GM19452 (cell line): ENCODE data around the gene NFYC.
"Not testable (repeated sequence)": the region's sequence is repeated elsewhere in the genome, so short reads cannot be mapped to it uniquely, and the experiment has no call there.

ENCODE experiments used
- ATAC-seq: cut with Tn5 transposase; IDR thresholded peaks from one replicate; pipeline ENCODE4 v1.9.1; 2021; ENCODE audit not compliant: unreplicated experiment

NFYC gene

DNA sequence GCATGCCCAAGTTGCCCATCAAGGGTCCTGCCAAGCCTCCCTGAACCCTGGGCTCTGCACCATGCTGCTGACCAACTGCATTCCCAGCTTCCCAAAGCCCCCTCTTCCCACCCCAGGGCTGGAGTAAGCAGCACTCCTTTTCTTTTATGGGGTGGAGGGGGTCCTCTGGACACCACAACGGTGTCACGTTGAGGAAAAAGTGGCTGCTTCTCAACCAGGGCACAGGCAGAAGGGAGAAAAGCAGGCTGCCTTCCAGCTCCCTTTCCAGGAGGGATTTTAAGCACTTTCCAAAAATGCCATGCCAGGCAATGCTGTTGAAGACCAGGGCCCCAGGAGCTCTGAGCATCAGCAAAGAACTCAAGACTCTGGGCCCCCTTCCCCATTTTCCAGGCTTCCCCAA lies 26.7 kb upstream of the NFYC start:
- ATAC-seq: no peak

DNA sequence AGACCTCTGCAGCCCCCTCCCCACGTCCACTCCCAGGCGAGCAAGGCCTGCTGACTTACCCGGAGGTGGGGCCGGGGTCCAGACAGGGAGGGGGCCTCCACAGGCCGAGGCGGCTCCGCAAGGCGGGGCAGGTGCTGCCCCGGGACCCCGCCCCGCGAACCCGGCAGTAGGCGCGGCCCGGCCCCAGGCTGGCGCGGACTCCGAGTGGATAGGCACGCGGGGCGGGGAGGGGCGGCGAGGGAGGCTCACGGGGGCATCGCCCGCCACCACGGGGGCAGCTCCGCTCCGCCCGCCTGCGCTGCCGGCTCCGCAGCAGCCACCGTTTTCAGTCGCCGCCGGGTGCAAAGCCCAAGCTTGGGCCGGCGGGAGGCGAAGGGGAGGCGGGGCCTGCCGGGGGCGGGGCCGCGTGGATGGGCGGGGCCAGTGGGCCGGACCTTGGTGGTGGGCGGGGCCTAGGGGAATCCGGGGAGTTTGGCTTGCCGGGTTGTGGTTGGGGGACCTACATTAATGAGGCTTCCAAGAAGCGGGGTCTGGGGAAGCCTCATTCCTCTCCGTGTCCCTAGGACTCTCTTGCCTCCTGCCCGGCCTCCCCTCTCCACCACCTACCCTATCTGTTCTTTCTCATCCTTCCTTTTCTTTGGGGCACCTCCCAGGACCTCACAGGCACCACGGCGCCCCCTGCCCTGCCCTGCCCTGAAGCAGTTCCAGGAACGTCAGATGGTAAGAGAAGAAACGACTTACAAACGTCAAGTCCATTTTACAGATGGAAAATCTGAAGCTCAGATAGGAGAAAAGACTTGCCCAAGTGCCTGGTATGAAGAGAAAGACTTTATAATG lies 26.0 kb upstream of the NFYC start, which contains the start of gene RIMS3:
TSS of gene RIMS3 (minus strand) at position 348 of the 837 bp plus-strand sequence. CDS start 23,757 bp downstream, outside the sequence.
- peak; percentile 68 for ATAC-seq

DNA sequence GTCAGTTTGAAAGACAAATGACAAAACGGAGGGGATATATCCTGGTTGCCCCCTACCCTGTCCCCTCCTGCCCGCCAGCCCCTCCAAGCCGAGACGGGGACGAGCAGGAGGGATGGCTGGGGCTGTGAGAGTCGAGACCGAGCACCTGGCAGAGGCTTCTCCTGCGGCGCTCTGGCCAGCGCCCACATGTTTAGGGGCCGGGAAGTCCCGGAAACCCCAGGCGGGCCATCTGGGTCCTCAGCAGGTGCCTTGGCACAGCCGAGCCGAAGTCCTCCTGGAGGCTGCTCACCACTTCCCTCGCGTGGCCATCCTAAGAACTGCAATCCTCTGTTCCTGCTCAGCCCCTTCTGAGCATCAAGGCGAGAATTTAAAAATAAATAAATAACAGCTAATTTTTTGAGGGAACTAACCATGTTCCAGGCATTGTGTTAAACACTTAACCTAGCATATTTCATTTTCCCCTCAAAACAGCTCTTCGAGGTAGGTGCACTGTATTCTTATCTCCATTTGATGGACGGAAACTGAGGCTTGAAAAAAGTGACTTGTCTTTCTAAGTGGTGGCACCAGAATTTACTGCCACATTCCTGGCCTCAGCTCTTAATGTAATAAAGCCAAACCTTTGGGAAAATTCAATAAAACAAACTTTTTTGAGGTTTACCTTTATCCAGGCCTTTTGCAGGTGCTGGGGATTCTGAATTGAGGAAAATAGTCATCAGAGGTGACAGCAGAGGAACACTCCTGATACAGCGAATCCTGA lies 22.6 kb upstream of the NFYC start:
- ATAC-seq: no peak

DNA sequence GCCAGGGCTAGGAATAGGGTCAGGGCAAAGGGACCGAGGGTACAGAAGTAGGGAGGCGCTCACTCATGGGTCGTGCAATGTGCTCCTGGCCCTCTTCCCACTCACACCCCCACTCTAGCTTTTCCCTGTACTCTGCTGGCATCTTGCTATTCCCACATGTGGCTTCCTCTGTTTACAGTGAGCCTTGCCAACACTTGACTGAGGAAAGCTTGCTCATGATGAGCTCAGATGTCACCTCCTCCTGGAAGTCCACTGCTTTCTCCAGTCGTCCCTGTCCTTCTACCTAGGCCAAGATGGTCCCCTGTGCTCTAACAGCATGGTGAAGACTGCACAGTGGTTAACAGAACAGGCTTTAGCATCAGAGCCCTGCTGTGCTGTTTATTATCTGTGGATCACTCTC lies 18.1 kb upstream of the NFYC start:
- no peak for ATAC-seq

DNA sequence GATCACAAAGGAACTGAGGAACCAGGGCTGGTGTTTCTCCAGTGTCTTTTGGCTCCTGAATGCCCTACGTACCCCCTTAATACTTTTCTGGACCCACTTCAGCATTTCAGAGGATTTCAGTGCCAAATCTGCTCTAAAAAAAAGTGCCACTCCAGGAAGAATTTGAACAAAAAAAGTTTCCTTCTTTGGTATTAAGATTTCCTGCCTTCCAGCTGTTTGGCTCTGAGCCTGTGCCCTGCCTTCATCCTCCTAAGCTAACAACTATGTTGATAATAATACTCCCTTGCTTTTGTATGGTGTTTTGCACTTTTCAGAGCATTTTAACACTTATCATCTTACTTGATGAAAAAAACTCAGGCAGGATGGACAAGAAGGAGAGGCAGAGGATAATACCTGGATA lies 15.0 kb upstream of the NFYC start:
- ATAC-seq: no peak

DNA sequence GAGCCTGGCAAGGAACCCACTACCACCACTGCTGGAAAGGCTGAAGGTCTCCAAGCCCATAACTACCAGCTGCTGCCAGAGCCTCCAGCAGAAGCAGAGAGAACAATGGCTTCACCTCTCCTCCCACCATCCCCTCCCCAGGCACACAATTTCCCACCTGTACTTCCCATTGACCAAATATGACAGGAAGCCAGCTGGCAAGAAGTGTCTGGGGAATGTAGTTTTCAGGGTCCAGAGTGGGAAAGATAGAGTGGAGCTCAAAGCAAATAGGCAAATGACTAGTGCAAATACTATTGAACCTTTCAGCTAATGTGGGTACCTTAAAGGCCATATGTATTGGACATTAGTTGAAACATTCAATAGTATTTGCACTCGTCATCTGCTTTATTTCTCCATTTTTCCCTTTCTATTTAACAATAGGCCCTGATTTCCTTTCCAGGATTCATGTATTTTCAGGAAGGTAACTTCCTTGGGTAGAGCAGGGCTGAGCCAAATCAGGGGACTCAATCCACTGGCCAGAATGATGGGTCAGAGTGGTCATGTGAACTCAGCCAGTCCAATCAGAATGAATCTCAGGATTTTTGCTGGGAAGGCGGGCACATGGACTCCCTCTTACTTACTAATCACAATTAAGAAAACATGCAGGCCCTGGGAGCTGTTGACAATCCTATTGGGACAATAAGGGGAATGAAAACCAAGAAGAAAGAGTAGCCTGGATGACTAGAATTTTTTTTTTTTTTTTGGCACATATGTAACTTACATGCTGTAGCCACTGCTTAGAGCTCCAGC lies 12.1 kb upstream of the NFYC start:
- ATAC-seq: no peak

DNA sequence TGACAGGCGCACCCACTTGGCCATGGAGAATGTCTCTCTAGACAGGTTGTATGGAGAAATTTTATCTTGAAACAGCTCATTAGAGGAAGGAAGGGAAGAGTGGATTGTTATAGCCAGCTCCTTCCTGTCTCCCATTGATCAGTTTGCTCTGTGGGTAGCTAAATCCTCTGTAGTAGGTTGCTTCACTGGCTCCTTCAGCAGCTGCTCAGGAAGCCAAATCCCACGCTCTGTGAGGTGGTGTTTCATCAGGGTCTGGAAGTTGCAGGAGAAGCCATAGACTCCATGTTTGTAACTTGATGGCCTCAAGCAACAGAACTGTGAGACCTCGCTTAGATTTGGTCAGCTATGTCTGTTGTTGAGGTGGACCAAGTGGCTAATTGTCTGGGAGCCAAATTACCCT lies 6.8 kb upstream of the NFYC start:
- ATAC-seq: no peak

- no peak for ATAC-seq
Observed at GRCh38 chr1:40687059-40687458, 4.4 kb upstream of the NFYC start.

- no peak for ATAC-seq
Observed at GRCh38 chr1:40687661-40688060, 3.8 kb upstream of the NFYC start.

GRCh38 chr1:40689737-40690136 lies 1.8 kb upstream of the NFYC start:
- ATAC-seq: no peak

DNA sequence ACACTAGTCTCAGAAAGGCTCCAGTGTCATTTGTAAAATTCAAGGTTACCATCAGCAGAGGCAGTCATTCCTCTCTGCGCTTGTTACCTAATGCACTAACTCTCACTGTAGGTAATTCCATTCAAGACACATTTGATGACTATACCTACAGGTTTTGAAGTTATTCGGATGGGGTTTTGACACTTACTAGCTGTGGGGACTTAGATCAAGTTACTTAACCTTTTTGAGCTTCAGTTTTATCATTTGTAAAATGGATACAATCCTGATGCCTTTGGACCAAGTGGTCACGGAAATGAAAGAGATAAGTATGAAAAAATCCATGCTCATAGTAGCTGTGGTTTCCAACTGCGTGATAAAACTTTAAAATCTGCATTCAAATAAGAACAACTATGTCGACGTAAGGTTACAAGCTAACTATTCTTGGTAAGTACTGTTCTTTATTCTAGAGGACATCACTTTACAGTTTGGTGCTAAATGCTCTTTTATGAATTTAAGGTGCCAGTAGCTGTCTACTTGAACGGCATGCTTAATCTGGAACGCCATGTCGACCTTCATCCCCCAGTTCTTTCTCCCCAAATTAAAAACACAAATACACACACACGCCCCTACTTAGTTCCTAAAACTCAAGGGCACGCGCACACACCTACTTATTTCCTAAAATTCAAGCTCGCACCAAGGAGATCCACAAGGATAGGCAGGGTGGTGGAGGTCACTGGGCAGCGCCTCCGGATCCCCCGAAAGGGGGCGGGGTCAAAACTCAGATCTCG lies 550 bp upstream of the NFYC start:
- ATAC-seq: no peak

DNA sequence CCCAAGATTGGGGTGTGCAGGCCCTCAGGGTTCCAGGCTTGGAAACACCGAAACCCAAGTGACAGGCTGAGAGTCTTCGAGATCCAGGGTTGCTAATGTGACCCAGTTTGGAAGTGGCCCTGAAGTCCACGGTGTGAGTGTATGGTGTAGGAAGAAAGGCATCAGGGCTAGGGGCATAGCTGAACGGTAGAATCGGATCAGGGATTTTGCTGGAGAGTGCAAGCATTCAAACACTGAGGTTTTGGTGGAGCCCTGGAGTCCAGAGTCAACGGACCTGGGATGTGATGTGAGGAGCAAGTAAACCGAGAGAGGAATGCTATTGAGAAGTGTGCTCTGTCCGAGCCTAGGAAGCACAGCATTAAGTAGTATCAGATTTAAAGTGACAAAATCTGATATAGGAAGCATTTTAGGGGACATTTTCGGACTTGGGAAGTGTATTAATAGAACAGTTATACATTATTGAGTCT lies 958 bp downstream of the NFYC start:
- ATAC-seq: peak; percentile 6

- no peak for ATAC-seq
Observed at GRCh38 chr1:40693425-40693824, 1.9 kb downstream of the NFYC start.

GRCh38 chr1:40694353-40694874 lies 2.9 kb downstream of the NFYC start:
- ATAC-seq: no peak

GRCh38 chr1:40696294-40696693 lies 4.8 kb downstream of the NFYC start:
- no peak for ATAC-seq

GRCh38 chr1:40697436-40697835 lies 5.9 kb downstream of the NFYC start:
- ATAC-seq: no peak

GRCh38 chr1:40699787-40700186 lies 8.3 kb downstream of the NFYC start:
- ATAC-seq: peak; percentile 62

- no peak for ATAC-seq
Observed at GRCh38 chr1:40701684-40702083, 10.2 kb downstream of the NFYC start.

DNA sequence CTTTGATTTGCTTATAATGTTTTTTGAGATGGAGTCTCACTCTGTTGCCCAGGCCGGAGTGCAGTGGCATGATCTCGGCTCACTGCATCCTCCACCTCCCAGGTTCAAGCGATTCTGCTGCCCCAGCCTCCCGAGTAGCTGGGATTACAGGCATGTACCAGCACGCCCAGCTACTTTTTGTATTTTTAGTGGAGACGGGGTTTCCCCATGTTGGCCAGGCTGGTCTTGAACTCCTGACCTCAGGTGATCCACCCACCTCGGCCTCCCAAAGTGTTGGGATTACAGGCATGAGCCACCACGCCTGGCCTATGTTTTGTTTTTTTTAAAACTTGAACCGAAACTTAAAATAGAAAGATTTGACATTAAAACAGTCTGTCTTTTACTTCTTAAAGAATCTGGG lies 11.3 kb downstream of the NFYC start:
- not testable (repeated sequence) for ATAC-seq

DNA sequence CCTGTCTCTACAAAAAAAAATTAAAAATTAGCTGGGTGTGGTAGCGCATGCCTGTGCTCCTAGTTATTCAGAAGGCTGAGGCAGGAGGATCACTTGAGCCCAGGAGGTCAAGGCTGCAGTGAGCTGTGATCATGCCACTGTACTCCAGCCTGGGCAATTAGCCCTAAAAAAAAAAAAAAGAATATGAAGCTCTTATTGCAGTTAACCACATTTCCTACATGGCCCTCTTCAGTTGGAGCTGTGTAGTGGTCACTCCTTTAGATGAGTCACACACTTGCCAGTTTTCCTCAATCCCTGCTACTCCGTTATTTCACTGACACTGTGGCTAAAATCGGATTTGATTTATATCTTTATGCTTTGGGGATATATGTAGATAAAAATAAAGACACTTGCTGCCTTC lies 11.8 kb downstream of the NFYC start:
- ATAC-seq: no peak
